Measurements from ENCODE around the gene FOXA2. TPM values are rescaled to one million over a fixed set of nuclear protein-coding genes. Genes with fewer than 3 reads are reported as not detected.

FOXA2 gene
- total and polyA plus RNA-seq, 2 of the 13 experiments (the other 11 are each of a cell fraction or from before 2014, with no cell fraction given): 8.8 to 12.2 TPM

DNA sequence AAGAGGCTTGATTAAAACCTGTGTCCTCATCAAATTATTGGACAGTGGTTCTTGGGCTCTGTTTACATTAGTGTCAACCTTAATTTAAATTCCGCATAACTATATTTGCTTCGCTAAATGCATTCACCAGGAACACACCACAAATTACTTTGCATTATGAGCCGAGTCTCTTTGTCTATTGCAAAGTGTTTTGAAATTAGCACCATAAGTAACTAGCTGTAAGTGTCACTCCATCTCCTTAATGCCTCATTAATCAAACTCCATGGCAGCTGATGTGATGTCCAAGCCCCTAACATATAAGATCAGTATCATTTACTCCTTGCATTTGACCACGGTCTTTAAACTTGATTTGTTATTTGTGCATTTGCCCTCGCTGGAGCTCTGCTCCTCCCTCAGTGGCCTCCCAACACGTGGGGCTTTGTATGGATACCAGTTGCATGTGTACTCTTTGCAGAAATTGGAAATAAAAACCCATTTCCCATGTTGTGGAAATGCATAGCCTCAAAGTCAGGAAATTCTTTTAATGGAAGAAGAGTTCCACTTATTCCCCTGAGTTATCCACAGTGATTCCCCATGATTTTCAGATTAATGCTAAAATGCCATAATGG lies 24.6 kb downstream of the FOXA2 start:
- in situ Hi-C loops (cut with HindIII; ENCODE audit: extremely low pct_ligation_motif_present, low pct_unique_long_range_greater_than_20kb) (no loop called here), intact Hi-C loops (cut with micrococcal nuclease; ENCODE audit: unreplicated experiment) (no loop called here)
- H2AFZ ChIP-seq (ENCODE audit: low read length): no peak overlapping the region
- H3K9ac ChIP-seq (ENCODE audit: insufficient read depth, low read depth, low read length): no peak overlapping the region
- ChIA-PET POLR2A (interaction anchor here (1.1 to 2.1 kb wide), 3 partner anchors 35 to 70 kb away, joined by 4 to 5 read pairs (median 5); no protein-coding TSS in a partner anchor), CTCF (ENCODE audit: low intra/inter-chr PET ratio, low total read pairs) (no interaction called here)
- H3K4me1 ChIP-seq (ENCODE audit: insufficient read depth, low read length): peaks cover 34% of the 10 kb centered on the region
- BruUV-seq (replicated peaks): no TSS peak
- no peaks in the 10 kb centered on the region for H3K27me3 ChIP-seq (ENCODE audit: control insufficient read depth in 1 of 2, insufficient read depth in 2 of 2, low read length in 2 of 2)
- H3K4me3 ChIP-seq (replicated peaks in 1 of 3; ENCODE audit: insufficient read depth in 1 of 3, low read depth in 2 of 3, low read length in 3 of 3): no peak overlapping the region
- ATAC-seq: no peak
- TF ChIP-seq MED8 (CRISPR knock-in tag; IDR thresholded peaks at IDR 0.05; ENCODE audit: insufficient replicate concordance) (no peak), ZC3H13 (CRISPR knock-in tag; IDR thresholded peaks at IDR 0.05) (0 out of 2 replicates have a peak, but pooled peaks have one; percentile 40), POLR2AphosphoS5 (IDR thresholded peaks at IDR 0.05; ENCODE audit: low read depth, low read length) (peak; percentile 55; the same call in 1 of the 2 replicates), POLR2G (IDR thresholded peaks at IDR 0.05; ENCODE audit: low read depth, low read length) (peak; percentile 50), NONO (IDR thresholded peaks at IDR 0.05) (no peak), NONO (CRISPR knock-in tag; conservative IDR thresholded peaks at IDR 0.05) (no peak), ZSCAN12 (CRISPR knock-in tag; IDR thresholded peaks at IDR 0.05) (0 out of 2 replicates have a peak, but pooled peaks have one; percentile 10), BHLHE40 (IDR thresholded peaks at IDR 0.05; ENCODE audit: low read length) (no peak), RBM22 (optimal IDR thresholded peaks at IDR 0.05; ENCODE audit: low read length) (peak; percentile 89)
- TF ChIP-seq, protein P1, sequence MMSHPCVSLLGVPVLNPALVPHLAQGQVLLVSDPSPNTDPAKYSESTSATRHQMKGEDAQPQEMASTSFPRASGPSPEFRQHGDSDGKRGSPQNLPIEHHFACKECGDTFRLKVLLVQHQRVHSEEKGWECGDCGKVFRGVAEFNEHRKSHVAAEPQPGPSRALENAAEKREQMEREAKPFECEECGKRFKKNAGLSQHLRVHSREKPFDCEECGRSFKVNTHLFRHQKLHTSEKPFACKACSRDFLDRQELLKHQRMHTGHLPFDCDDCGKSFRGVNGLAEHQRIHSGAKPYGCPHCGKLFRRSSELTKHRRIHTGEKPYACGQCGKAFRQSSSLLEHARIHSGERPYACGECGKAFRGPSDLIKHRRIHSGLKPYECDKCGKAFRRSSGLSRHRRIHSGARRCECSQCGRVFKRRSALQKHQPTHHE (CRISPR knock-in tag; IDR thresholded peaks at IDR 0.05; ENCODE audit: borderline replicate concordance): 0 out of 2 replicates have a peak, but pooled peaks have one; percentile 46
- FAIRE-seq: no peak
- H3K79me2 ChIP-seq (ENCODE audit: insufficient read depth, low read length): no peaks in the 10 kb centered on the region
- H4K20me1 ChIP-seq (ENCODE audit: insufficient read depth, low read length): no peaks in the 10 kb centered on the region
- no peak overlapping the region for H3K4me2 ChIP-seq (ENCODE audit: low read depth, low read length)
- no peaks in the 10 kb centered on the region for H3K9me3 ChIP-seq (ENCODE audit: low read length)
- H3K27ac ChIP-seq (ENCODE audit: extremely low read length, insufficient read depth, low read length): no peak overlapping the region
- no peak for DNase-seq (ENCODE audit: low spot score)
- H3K36me3 ChIP-seq (replicated peaks in 1 of 2; ENCODE audit: control insufficient read depth in 1 of 2, insufficient read depth in 2 of 2, low read length in 2 of 2): peaks cover 9 to 13% of the 10 kb centered on the region in 2 experiments
- WGBS (ENCODE audit: low lambda C conversion rate): 93% methylated on average over 6 of the region's 6 CpGs
